Measurements from ENCODE around the gene ATP10B.

Gene ATP10B

DNA sequence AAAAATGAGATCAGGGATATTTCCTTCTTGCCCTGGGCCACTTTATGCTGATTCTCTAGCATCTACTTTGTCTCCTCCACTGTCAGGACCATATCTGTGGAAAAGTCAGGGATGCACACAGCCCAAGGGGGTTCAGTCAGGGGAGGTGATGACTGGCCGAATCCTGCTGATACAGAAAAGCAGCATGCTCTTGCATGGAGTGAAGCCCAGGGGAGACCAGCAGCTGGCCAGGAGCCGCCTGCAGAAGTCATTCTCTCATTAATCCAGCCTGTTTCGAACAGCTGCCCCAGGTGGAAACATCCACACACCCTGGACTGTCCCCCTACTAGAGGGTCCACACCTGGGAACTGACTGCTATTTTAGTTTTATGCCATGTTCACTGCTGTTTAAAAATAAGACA is 177.1 kb downstream of the ATP10B start:
- no peak for DNase-seq

GRCh38 chr5:160672521-160672920 is 179.5 kb downstream of the ATP10B start:
- no peak for DNase-seq

DNA sequence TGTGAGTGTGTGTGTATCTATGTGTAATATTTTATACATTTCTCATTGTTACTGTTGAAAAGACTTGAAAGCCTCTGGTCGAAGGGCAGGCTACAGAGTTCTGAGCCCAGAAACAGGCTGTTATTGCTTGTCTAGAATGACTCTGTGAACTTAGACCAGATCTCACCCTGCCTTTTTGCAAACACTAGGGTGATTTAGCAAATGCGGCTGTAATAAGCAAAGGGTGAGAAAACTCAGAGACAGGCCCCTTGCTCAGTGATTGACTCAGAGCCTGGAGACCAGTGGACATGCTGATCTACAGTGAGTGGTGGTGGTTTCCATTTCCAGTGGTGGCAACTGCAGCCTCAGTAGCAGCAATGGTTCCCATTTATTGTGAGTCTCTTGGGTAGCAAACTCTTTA is 183.7 kb downstream of the ATP10B start:
- DNase-seq, result no peak

DNA sequence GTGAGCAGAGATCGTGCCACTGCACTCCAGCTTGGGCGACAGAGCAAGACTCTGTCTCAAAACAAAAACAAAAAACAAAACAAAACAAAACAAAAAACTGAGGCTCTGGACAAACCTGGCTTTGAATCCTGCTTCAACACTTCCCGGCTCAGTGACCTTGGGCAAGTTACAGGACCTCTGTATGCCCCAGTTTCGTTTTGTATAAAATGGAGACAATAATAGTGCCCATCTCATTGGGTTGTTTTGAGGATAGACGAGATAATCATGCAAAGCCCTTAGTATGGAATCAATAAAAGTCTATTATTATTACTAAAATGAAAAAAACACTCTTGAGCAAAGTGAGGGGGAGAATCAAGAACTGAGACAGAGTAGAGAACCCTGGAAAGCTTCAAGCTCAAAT is 184.9 kb downstream of the ATP10B start:
- no peak for DNase-seq

GRCh38 chr5:160665460-160665859 is 186.6 kb downstream of the ATP10B start:
- DNase-seq, result no peak

GRCh38 chr5:160660132-160660531 is 191.9 kb downstream of the ATP10B start:
- DNase-seq, result no peak

DNA sequence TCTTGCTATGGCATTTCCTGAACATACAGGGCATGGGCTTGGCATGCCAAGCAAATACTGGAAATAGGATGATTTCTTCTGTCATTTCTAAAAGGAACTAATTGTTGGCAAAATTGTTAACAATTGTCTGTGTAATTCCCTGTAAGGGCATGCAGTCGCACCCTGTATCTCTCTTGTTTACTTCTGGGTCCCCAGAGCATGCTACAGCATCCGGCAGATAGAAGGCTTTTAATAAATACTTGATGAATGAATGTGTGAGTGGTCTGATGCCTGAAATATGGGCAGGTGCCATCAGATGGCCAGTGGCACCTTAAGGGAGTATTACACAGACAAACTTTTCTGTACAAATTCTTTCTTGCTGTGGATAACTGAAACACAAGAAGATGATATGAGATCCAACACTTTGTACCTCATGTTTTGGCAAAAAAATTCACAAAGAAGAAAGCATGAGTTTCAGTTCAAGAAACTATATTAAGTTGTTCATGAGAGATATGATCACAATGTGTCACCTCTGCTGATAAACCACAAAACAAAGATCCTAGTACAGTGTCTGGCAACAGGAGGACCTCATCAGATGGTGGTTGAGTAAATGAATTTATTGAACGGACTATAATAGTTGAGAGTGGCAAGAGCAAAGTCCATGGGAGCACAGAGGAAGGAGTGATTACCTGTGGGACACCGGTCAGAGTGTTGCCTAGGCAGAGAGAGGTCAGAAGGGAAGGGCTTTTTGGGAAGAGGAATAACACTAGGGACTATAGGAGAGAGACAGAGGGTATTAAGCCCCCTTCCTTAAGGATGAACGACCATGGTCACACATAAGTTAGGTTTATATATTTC is 194.2 kb downstream of the ATP10B start:
- DNase-seq, result no peak

GRCh38 chr5:160657068-160657507 is 194.9 kb downstream of the ATP10B start:
- no peak for DNase-seq

GRCh38 chr5:160655717-160656116 is 196.3 kb downstream of the ATP10B start:
- DNase-seq, result no peak

DNA sequence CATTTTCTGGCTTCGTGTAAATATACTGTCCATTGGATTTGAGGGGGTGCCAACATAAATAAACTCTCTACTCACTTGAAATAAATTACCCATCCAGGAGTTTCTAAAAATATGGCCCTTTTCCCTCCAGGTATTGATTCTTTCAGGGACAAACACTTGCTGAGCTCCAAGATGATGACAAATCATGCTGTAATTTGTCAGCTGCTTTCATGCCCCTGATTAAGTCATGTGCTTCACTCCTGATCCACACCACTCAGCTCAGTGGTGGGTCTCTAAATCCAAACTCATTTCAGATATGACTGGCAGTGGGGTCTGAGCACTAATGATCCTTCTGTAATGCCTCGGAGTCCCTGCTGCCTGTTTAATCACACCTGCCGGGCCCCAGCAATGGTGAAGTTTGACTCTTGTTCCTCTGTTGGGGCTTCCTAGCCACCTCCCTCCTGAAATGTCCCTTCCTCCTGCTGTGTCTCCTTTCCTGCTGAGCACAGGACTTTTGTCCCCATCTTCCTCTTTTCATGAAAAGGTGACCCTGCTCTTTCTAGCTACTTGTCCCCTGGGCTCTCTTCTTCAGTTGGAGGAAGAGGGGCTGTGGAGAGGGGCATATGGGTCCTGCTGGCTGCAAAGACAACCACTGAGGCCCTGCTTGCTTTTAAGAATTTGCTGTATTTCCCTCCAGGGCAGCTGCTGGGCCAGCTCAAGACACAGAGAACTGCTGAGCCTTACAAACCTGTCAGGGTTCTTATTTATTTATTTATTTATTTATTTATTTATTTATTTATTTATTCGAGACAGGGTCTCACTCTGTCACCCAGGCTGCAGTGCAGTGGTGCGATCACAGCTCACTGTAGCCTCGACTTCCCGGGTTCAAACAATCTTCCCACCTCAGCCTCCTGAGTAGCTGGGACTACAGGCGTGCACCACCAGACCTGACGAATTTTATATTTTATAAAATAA is 200.0 kb downstream of the ATP10B start:
- no peak for DNase-seq

GRCh38 chr5:160649304-160649703 is 202.7 kb downstream of the ATP10B start:
- no peak for DNase-seq

- DNase-seq, result no peak
Measured at GRCh38 chr5:160646033-160646432, 206.0 kb downstream of the ATP10B start.

DNA sequence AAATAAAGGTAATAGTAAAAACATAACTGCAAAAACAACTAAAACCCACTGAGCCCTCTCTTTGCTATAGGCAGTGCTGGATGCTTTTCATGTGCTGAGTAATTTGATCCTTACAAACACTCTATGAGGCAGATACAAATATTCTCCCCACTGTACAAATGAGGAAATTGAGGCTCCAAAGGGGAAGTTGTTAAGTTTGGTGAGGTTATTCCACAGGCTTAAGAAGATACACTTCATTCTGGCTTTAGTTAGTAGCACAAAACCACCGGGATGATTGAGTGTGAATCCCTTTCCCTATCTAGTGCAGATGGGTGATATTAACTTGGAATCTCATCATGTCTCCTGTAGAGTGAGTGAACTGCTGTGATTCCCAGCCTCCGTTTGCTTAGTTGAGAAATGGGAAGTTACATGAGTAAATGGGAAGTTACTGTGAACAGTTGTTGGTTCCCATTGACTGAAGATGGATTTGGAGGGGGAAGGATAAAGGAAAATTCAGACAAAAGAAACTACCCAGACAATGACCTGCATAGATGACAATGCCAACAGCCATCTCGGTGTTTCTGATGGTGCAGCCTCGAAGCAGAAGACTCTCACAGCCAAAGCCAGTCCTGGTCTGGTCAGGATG is 208.3 kb downstream of the ATP10B start:
- DNase-seq, result no peak

DNA sequence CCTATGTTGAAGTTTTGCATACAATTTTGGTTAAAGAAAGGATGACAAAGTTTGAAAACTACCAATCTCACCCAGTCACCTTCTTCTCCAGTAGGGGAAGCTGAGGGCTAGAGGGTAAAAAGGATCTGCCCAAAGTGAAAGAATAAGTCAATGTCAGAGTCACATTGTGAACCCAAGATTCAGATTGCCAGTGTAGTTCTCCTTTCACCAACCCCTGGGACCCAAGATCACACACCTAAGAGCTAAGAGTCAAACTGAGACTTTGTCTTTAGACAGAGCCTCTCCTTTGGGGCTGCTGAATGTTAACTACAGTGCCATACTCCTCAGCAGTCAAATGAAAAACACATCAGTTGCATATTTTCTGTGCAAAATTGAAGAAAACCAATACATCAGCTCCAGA is 210.6 kb downstream of the ATP10B start:
- no peak for DNase-seq

DNA sequence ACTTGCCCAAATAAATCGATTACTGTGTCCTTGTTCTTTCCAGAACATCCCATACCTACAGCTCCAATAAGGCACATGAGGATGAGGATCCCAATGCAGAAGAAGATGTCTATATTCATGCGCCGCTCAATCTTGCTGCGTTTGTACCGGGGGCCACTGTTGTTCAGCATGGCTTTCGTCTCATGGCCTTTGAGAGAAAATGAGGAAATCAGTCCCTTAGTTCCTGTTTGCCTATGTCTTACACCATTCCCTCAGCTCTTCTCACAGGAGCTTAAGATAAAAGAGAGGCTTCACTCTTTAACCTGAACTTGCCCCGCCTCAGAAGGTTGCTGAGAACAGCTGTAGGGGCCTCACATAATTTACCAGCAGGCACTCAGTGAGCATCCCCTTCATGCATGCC is 211.6 kb downstream of the ATP10B start:
- DNase-seq, result no peak

- DNase-seq, result no peak
Measured at GRCh38 chr5:160638161-160638742, 213.8 kb downstream of the ATP10B start.

- DNase-seq, result no peak
Measured at GRCh38 chr5:160637357-160638090, 214.5 kb downstream of the ATP10B start.

DNA sequence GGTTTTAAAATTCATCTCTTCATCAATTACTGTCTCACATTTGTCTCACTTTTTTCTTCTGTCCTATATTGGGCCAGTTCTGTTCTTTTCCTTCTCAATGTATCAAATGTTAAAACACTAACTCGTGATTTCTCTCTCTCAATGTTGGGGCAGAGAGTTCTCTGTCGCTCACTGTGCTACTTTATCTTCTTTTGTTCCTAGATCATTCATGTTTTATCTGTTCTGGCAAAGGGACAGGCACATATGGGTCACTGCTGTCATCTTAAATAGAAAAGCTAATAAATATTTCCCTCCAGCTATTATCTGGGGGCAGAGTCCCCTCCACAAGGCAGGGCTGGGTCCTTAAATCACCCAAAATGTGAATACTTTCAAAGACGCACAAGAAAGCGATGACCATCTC is 216.3 kb downstream of the ATP10B start:
- DNase-seq, result no peak

GRCh38 chr5:160635046-160635445 is 217.0 kb downstream of the ATP10B start:
- no peak for DNase-seq

DNA sequence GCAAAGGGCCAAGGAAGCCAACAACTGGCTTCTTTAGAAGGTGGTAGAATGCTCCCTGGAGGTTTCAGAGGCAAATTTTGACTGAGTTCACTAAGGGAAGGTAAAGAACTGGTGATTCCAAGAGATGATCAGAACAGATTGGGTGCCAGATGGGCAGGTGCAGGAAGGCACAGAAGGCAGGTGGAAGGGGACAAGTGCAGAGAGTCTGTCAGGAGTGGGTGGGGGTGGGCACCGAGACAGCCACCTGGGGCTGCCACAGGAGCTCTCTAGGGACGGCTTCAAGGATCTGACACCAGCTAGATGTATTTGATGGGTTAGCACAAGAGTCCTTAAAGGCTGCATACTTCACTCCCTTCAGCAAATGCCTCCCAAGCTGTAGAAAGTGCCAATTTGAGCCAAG is 223.0 kb downstream of the ATP10B start:
- DNase-seq, result no peak

DNA sequence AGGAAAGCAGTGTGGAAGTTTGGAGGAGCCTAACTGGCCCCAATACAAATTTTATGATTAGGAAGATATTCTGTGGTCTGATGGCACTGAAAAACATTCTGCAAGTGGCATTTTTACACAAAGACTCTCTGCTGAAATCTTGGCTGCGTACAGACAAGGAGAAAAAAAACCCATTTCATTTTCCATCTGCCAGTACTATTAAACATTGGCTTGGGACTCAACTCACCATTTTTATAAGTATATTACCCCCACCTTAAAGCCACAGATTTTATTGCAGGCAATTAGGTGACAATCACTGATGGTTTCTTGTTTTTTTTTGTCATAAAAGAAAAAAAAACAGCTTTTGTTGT is 223.4 kb downstream of the ATP10B start:
- DNase-seq, result no peak

DNA sequence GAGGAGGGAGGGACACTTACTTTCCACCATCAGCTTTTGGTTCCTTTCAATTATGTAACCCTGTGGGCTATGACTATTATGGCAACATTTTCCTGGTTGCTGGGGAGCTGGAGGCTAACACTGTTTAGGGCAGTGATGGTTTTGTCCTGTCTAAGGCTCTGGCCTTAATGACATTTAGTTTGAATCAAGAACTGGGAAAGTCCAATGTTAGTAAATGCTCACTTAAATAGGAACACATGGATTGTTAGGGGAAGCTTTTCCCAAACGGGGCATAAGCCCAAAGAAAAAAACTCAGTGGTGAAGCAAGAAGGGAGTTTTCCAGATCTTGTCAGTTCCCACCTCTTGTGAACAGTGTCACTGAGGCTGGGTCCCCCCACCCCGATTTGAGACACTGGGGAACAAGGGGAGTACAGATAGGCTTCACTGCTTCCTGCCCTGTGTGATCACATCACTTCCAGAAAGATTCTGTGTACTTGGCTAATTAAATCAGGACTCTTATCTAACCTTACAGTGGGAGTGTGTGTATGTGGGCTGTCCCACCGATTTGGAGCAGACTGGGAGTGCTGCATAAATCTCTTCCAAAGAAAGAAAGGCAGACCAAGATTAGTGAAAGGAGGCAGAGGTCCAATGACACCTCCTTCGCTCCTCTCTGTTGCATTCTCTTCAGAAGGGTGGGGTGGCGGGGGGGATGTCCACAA is 223.9 kb downstream of the ATP10B start:
- no peak for DNase-seq

Data from activated CD4-positive, CD25-positive, alpha-beta regulatory T cell (primary cell).